Effector memory CD8-positive, alpha-beta T cell (primary cell): ENCODE results near the gene PKIG.
"Not testable (repeated sequence)": the region's sequence is repeated elsewhere in the genome, so short reads cannot be mapped to it uniquely, and the experiment has no call there.

Experiments
- ATAC-seq: fragments of 150-1000 bp; cut with Tn5 transposase; replicated peaks from 2 replicates; pipeline ENCODE4 v1.10.0; 2021; ENCODE audit warnings: mild to moderate bottlenecking, moderate library complexity
- DNase-seq, 3 experiments: peaks; one replicate each; pipeline ENCODE4 v3.0.0; 2021
- H3K27ac Mint-ChIP-seq, 2 donors: one replicate each; pipeline ENCODE4 v1.8.0; 2022; ENCODE audit warnings: mild to moderate bottlenecking in 2 of 2, mixed read lengths in 2 of 2, moderate library complexity in 2 of 2
- H3K27me3 Mint-ChIP-seq, 2 donors: one replicate each; pipeline ENCODE4 v1.8.0; 2022; ENCODE audit warnings: mixed read lengths in 2 of 2
- H3K36me3 Mint-ChIP-seq: one replicate; pipeline ENCODE4 v1.8.0; 2022; ENCODE audit warnings: mild to moderate bottlenecking, moderate library complexity, mixed read lengths; ENCODE audit not compliant: insufficient read depth
- H3K4me1 Mint-ChIP-seq, 2 donors: one replicate each; pipeline ENCODE4 v1.8.0; 2022; ENCODE audit warnings: low read depth in 2 of 2, mixed read lengths in 2 of 2
- H3K4me3 Mint-ChIP-seq, 2 donors: one replicate each; pipeline ENCODE4 v1.8.0; 2022; ENCODE audit warnings: mild to moderate bottlenecking in 2 of 2, mixed read lengths in 2 of 2, moderate library complexity in 2 of 2
- H3K9me3 Mint-ChIP-seq, 2 donors: one replicate each; pipeline ENCODE4 v1.8.0; 2022; ENCODE audit warnings: mixed read lengths in 2 of 2

The PKIG gene

GRCh38 chr20:44552950-44553908 lies 29.1 kb upstream of the PKIG start:
- peak; percentile 26 for ATAC-seq
- no peak overlapping the region for H3K4me3 Mint-ChIP-seq

GRCh38 chr20:44559302-44559701 lies 23.1 kb upstream of the PKIG start:
- H3K9me3 Mint-ChIP-seq = no peaks in the 10 kb centered on the region
- no peak overlapping the region for H3K27ac Mint-ChIP-seq
- no peak overlapping the region for H3K4me3 Mint-ChIP-seq
- H3K36me3 Mint-ChIP-seq = no peaks in the 10 kb centered on the region
- DNase-seq (no peak), ATAC-seq (no peak)
- peaks cover 0 to 26% of the 10 kb centered on the region in 2 donors for H3K27me3 Mint-ChIP-seq
- no peaks in the 10 kb centered on the region for H3K4me1 Mint-ChIP-seq

More at GRCh38 chr20:44552950-44553908, 29.1 kb upstream of the PKIG start:
- no peaks in the 10 kb centered on the region for H3K4me1 Mint-ChIP-seq
- no peaks in the 10 kb centered on the region for H3K9me3 Mint-ChIP-seq
- H3K27me3 Mint-ChIP-seq = peaks cover 14 to 17% of the 10 kb centered on the region in 2 donors
- no peak for DNase-seq
- no peaks in the 10 kb centered on the region for H3K36me3 Mint-ChIP-seq
- H3K27ac Mint-ChIP-seq = no peak overlapping the region

GRCh38 chr20:44560229-44560628 lies 22.1 kb upstream of the PKIG start:
- Mint-ChIP-seq H3K4me3 (no peak overlapping the region), H3K27ac (no peak overlapping the region), H3K27me3 (peaks cover 0 to 26% of the 10 kb centered on the region in 2 donors), H3K4me1 (no peaks in the 10 kb centered on the region), H3K9me3 (no peaks in the 10 kb centered on the region), H3K36me3 (no peaks in the 10 kb centered on the region)
- DNase-seq (no peak), ATAC-seq (no peak)

- ATAC-seq, H3K36me3 Mint-ChIP-seq, H3K27ac Mint-ChIP-seq: not testable (repeated sequence)
Observed at GRCh38 chr20:44560818-44561217, 21.6 kb upstream of the PKIG start.

GRCh38 chr20:44561876-44562275 lies 20.5 kb upstream of the PKIG start:
- DNase-seq = no peak
- Mint-ChIP-seq H3K4me1 (no peaks in the 10 kb centered on the region), H3K9me3 (no peaks in the 10 kb centered on the region), H3K36me3 (no peaks in the 10 kb centered on the region), H3K27ac (no peak overlapping the region), H3K4me3 (no peak overlapping the region), H3K27me3 (peaks cover 0 to 26% of the 10 kb centered on the region in 2 donors)
- ATAC-seq = no peak

More at GRCh38 chr20:44560818-44561217, 21.6 kb upstream of the PKIG start:
- H3K27me3 Mint-ChIP-seq = peaks cover 0 to 26% of the 10 kb centered on the region in 2 donors
- not testable (repeated sequence) for H3K4me1 Mint-ChIP-seq, H3K4me3 Mint-ChIP-seq, H3K9me3 Mint-ChIP-seq, DNase-seq

- H3K27ac Mint-ChIP-seq = no peak overlapping the region
- H3K4me1 Mint-ChIP-seq = peaks cover 0 to 3% of the 10 kb centered on the region in 2 donors
- H3K9me3 Mint-ChIP-seq = no peaks in the 10 kb centered on the region
- no peaks in the 10 kb centered on the region for H3K36me3 Mint-ChIP-seq
- ATAC-seq = no peak
- no peak overlapping the region for H3K4me3 Mint-ChIP-seq
- peaks cover 0 to 14% of the 10 kb centered on the region in 2 donors for H3K27me3 Mint-ChIP-seq
- DNase-seq = no peak
Observed at GRCh38 chr20:44566018-44566417, 16.4 kb upstream of the PKIG start.

GRCh38 chr20:44566811-44567210 lies 15.6 kb upstream of the PKIG start:
- Mint-ChIP-seq H3K36me3 (no peaks in the 10 kb centered on the region), H3K27ac (no peak overlapping the region), H3K27me3 (peaks cover 0 to 11% of the 10 kb centered on the region in 2 donors), H3K9me3 (no peaks in the 10 kb centered on the region), H3K4me3 (no peak overlapping the region), H3K4me1 (peaks cover 0 to 3% of the 10 kb centered on the region in 2 donors)
- no peak for ATAC-seq
- no peak for DNase-seq

- H3K27me3 Mint-ChIP-seq = peaks cover 0 to 5% of the 10 kb centered on the region in 2 donors
- H3K36me3 Mint-ChIP-seq = no peaks in the 10 kb centered on the region
- no peaks in the 10 kb centered on the region for H3K9me3 Mint-ChIP-seq
- peaks cover 0 to 3% of the 10 kb centered on the region in 2 donors for H3K4me1 Mint-ChIP-seq
- H3K4me3 Mint-ChIP-seq = no peak overlapping the region
- no peak overlapping the region for H3K27ac Mint-ChIP-seq
- ATAC-seq (no peak), DNase-seq (no peak)
Observed at GRCh38 chr20:44570367-44570766, 12.0 kb upstream of the PKIG start.

- Mint-ChIP-seq H3K9me3 (no peaks in the 10 kb centered on the region), H3K27ac (no peak overlapping the region), H3K36me3 (no peaks in the 10 kb centered on the region), H3K4me1 (peaks cover 3 to 8% of the 10 kb centered on the region in 2 donors), H3K27me3 (peaks cover 0 to 5% of the 10 kb centered on the region in 2 donors), H3K4me3 (no peak overlapping the region)
- ATAC-seq (no peak), DNase-seq (no peak)
Observed at GRCh38 chr20:44571362-44571988, 10.9 kb upstream of the PKIG start.

GRCh38 chr20:44572551-44573500 lies 9.6 kb upstream of the PKIG start:
- Mint-ChIP-seq H3K36me3 (no peaks in the 10 kb centered on the region), H3K27me3 (no peaks in the 10 kb centered on the region), H3K4me1 (peaks cover 6 to 9% of the 10 kb centered on the region in 2 donors), H3K27ac (no peak overlapping the region), H3K9me3 (no peaks in the 10 kb centered on the region), H3K4me3 (no peak overlapping the region)
- ATAC-seq (no peak), DNase-seq (no peak)

- Mint-ChIP-seq H3K27me3 (peaks cover 0 to 1% of the 10 kb centered on the region in 2 donors), H3K9me3 (no peaks in the 10 kb centered on the region), H3K4me3 (no peak overlapping the region), H3K4me1 (peaks cover 7 to 9% of the 10 kb centered on the region in 2 donors), H3K36me3 (no peaks in the 10 kb centered on the region), H3K27ac (no peak overlapping the region)
- ATAC-seq = no peak
- DNase-seq = no peak
Observed at GRCh38 chr20:44573501-44573869, 8.9 kb upstream of the PKIG start.

GRCh38 chr20:44574372-44574771 lies 8.0 kb upstream of the PKIG start:
- Mint-ChIP-seq H3K4me3 (no peak overlapping the region), H3K9me3 (no peaks in the 10 kb centered on the region), H3K27ac (no peak overlapping the region), H3K36me3 (no peaks in the 10 kb centered on the region), H3K4me1 (peaks cover 8 to 9% of the 10 kb centered on the region in 2 donors), H3K27me3 (peaks cover 0 to 10% of the 10 kb centered on the region in 2 donors)
- ATAC-seq (no peak), DNase-seq (no peak)

- H3K36me3 Mint-ChIP-seq = no peaks in the 10 kb centered on the region
- no peak overlapping the region for H3K4me3 Mint-ChIP-seq
- no peak for ATAC-seq
Observed at GRCh38 chr20:44576297-44576696, 6.1 kb upstream of the PKIG start.

More at GRCh38 chr20:44576297-44576696, 6.1 kb upstream of the PKIG start:
- Mint-ChIP-seq H3K4me1 (peaks cover 9 to 11% of the 10 kb centered on the region in 2 donors), H3K9me3 (no peaks in the 10 kb centered on the region), H3K27ac (no peak overlapping the region), H3K27me3 (peaks cover 0 to 18% of the 10 kb centered on the region in 2 donors)
- no peak for DNase-seq
